WTC11 (cell line): ENCODE measurements around the gene MYO9A.

ENCODE experiments used
- CREM ChIP-seq: sonication (generic); formaldehyde crosslinking; IDR thresholded peaks from 2 replicates; pipeline ENCODE4 v1.8.1; 2022; ENCODE audit warnings: mild to moderate bottlenecking, missing genetic modification reagents, moderate library complexity
- ESRRA ChIP-seq: sonication (generic); formaldehyde crosslinking; IDR thresholded peaks from 2 replicates; pipeline ENCODE4 v1.8.1; 2022; ENCODE audit warnings: mild to moderate bottlenecking, missing genetic modification reagents, borderline replicate concordance
- JUN ChIP-seq: sonication (generic); formaldehyde crosslinking; IDR thresholded peaks from 2 replicates; pipeline ENCODE4 v1.8.0; 2023; ENCODE audit warnings: mild to moderate bottlenecking, missing genetic modification reagents
- NFYB ChIP-seq: sonication (generic); formaldehyde crosslinking; conservative IDR thresholded peaks from 2 replicates; pipeline ENCODE4 v1.8.0; 2022; ENCODE audit warnings: low read depth, missing genetic modification reagents
- TEAD4 ChIP-seq: sonication (generic); formaldehyde crosslinking; IDR thresholded peaks from 2 replicates; pipeline ENCODE4 v1.8.0; 2022; ENCODE audit warnings: mild to moderate bottlenecking, missing genetic modification reagents
- ZBTB21 ChIP-seq: sonication (generic); formaldehyde crosslinking; IDR thresholded peaks from 2 replicates; pipeline ENCODE4 v1.8.1; 2023; ENCODE audit warnings: mild to moderate bottlenecking, missing genetic modification reagents, borderline replicate concordance
- ZNF219 ChIP-seq: sonication (generic); formaldehyde crosslinking; IDR thresholded peaks from 2 replicates; pipeline ENCODE4 v1.8.0; 2023; ENCODE audit warnings: missing genetic modification reagents, mild to moderate bottlenecking, borderline replicate concordance
- ZNF263 ChIP-seq: sonication (generic); formaldehyde crosslinking; IDR thresholded peaks from 2 replicates; pipeline ENCODE4 v1.8.1; 2022; ENCODE audit warnings: low read depth, mild to moderate bottlenecking, moderate library complexity, missing genetic modification reagents
- ZNF423 ChIP-seq: fragments of 250-450 bp; sonication (Bioruptor Pico); IDR thresholded peaks from 2 replicates; pipeline ENCODE4 v2.1.2; 2022; ENCODE audit warnings: mild to moderate bottlenecking, moderate library complexity
- TF ChIP-seq, protein P1 (sequence below): fragments of 200-600 bp; IDR thresholded peaks from 2 replicates; pipeline ENCODE4 v1.8.0; 2022; ENCODE audit warnings: antibody characterized with exemption

DNA sequence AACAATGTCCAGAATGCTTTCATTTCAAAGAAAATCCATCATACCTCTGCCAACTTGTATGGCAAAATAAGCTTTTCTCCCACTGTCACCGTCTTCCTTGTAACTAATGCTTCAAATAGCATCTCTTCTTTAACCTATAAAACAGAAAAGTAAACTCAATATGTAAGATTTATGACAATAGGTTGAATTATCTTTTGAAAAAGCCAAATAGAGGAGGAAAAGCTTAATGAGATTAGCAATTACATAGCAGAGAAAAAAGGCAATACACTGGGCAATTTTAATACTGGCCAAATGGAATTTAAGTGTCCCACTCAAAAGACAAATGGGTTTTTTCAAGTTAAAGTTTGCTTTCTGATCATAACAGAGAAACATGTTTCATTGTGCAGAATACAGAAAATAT is 118.1 kb downstream of the MYO9A start:
- TF ChIP-seq ZNF423 (no peak), NFYB (CRISPR knock-in tag) (no peak), ESRRA (CRISPR knock-in tag) (no peak), TEAD4 (CRISPR knock-in tag) (no peak), CREM (CRISPR knock-in tag) (no peak), ZNF219 (CRISPR knock-in tag) (no peak), ZBTB21 (no peak), JUN (CRISPR knock-in tag) (no peak), ZNF263 (CRISPR knock-in tag) (no peak)
- TF ChIP-seq, protein P1, sequence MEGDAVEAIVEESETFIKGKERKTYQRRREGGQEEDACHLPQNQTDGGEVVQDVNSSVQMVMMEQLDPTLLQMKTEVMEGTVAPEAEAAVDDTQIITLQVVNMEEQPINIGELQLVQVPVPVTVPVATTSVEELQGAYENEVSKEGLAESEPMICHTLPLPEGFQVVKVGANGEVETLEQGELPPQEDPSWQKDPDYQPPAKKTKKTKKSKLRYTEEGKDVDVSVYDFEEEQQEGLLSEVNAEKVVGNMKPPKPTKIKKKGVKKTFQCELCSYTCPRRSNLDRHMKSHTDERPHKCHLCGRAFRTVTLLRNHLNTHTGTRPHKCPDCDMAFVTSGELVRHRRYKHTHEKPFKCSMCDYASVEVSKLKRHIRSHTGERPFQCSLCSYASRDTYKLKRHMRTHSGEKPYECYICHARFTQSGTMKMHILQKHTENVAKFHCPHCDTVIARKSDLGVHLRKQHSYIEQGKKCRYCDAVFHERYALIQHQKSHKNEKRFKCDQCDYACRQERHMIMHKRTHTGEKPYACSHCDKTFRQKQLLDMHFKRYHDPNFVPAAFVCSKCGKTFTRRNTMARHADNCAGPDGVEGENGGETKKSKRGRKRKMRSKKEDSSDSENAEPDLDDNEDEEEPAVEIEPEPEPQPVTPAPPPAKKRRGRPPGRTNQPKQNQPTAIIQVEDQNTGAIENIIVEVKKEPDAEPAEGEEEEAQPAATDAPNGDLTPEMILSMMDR, result no peak
